Measurements from ENCODE around the gene ELANE.

DNA sequence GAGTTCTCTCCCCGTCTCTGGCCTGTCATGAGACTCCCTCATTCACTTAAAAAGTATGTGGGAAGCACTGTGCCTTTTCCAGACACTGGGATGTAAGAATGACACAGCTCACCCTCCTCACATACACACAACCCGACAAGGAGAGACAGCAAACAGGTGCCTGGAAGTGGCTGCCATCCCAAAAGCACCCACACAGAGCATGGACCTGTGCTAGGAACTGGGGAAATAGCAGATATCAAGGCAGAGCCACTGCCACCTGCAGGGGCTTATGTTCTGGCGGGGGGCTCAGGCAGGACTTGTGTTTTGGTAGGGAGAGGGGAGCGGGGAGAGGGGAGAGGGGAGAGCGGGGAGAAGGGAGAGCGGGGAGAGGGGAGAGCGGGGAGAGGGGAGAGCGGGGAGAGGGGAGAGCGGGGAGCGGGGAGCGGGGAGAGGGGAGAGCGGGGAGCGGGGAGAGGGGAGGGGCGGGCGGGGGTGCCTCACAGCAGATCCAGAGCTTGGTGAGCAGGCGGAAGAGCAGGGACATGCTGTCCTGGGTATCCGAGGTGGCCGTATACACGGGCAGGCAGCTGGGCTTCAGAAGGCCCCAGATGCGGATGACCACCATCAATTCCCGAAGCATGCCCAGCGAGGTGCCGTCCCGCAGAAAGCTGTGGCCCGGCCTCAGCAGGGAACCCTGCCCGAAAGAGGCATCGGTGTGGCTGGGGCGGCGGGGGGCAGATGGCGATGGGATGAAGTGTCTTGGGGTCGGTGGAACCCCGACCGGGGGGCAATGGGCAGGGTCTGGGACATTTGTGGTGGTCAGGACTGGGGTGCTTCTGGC, 19.6 kb downstream of the ELANE start:
- TF ChIP-seq POLR2AphosphoS5 (IDR thresholded peaks at IDR 0.05) (peak in 1 of 3 donors; percentile 9), POLR2A (IDR thresholded peaks at IDR 0.05) (no peak), CTCF (IDR thresholded peaks at IDR 0.05 in 8 of 11, conservative IDR thresholded peaks at IDR 0.05 in 3 of 11) (no peak)
